Right atrium auricular region (tissue), 2 donors: ENCODE measurements around the gene CGAS. TPM values are rescaled to one million over a fixed set of nuclear protein-coding genes. Genes with fewer than 3 reads are reported as not detected.

Experiments
- DNase-seq: peaks from one replicate; pipeline ENCODE4 v3.0.0-alpha.2; 2019; ENCODE audit warnings: low spot score
- H3K27ac ChIP-seq, 2 donors: fragments of 200-600 bp; sonication (generic); 1 replicate in 1 of 2; 2 replicates in 1 of 2; pipeline ENCODE4 v1.5.1; 2016 to 2019
- H3K27me3 ChIP-seq, 2 donors: fragments of 200-600 bp; sonication (generic); one replicate each; pipeline versions ENCODE4 v1.5.1 to v1.6.0; 2017 to 2019
- H3K36me3 ChIP-seq: fragments of 200-600 bp; sonication (generic); one replicate; pipeline ENCODE4 v1.5.1; 2016
- H3K4me1 ChIP-seq, 2 donors: fragments of 200-600 bp; sonication (generic); one replicate each; pipeline versions ENCODE4 v1.5.1 to v1.6.0; 2017 to 2019
- H3K4me3 ChIP-seq, 2 donors: fragments of 200-600 bp; sonication (generic); 1 replicate in 1 of 2; 2 replicates in 1 of 2; pipeline ENCODE4 v1.5.1; 2017 to 2019; ENCODE audit warnings: mild to moderate bottlenecking in 1 of 2, moderate library complexity in 1 of 2
- H3K9me3 ChIP-seq, 2 donors: fragments of 200-600 bp; sonication (generic); one replicate each; pipeline ENCODE4 v1.5.1; 2019
- CTCF ChIP-seq, 2 donors: fragments of 200-600 bp; sonication (generic); IDR thresholded peaks; one replicate each; pipeline ENCODE4 v1.5.1; 2019; ENCODE audit warnings: antibody characterized with exemption in 2 of 2
- total RNA-seq, 2 donors: library from RNA; depleted of rRNA; stranded (reverse); fragments of >200 nt; gene quantifications; one replicate each; pipeline ENCODE4 v1.1.0, GENCODE V29; 2016

CGAS gene
- total RNA-seq, 2 donors from 2014 or later, result 1.4 to 1.7 TPM

- TF ChIP-seq CTCF (IDR thresholded peaks at IDR 0.05), result no peak
- no peak for DNase-seq
- Histone ChIP-seq H3K36me3 (no peaks in the 10 kb centered on the region), H3K9me3 (no peaks in the 10 kb centered on the region), H3K27me3 (no peaks in the 10 kb centered on the region), H3K4me1 (peaks cover 0 to 13% of the 10 kb centered on the region in 2 donors), H3K4me3 (no peak overlapping the region), H3K27ac (no peak overlapping the region)
Measured at GRCh38 chr6:73455865-73456629, 4.0 kb upstream of the CGAS start.

GRCh38 chr6:73451223-73452106 is 632 bp downstream of the CGAS start:
- TF ChIP-seq CTCF (IDR thresholded peaks at IDR 0.05), result peak in 1 of 2 donors; percentile 11
- Histone ChIP-seq H3K4me1 (peaks cover 0 to 13% of the 10 kb centered on the region in 2 donors), H3K27ac (peak overlapping the region; percentile 78 to 90), H3K36me3 (no peaks in the 10 kb centered on the region), H3K27me3 (no peaks in the 10 kb centered on the region), H3K4me3 (peak overlapping the region; percentile 67 to 71), H3K9me3 (no peaks in the 10 kb centered on the region)
- DNase-seq, result no peak

- Histone ChIP-seq H3K4me3 (no peak overlapping the region), H3K9me3 (no peaks in the 10 kb centered on the region), H3K4me1 (no peaks in the 10 kb centered on the region), H3K36me3 (peaks cover 7% of the 10 kb centered on the region), H3K27ac (no peak overlapping the region), H3K27me3 (no peaks in the 10 kb centered on the region)
- no peak for TF ChIP-seq CTCF (IDR thresholded peaks at IDR 0.05)
- no peak for DNase-seq
Measured at GRCh38 chr6:73443555-73443954, 8.5 kb downstream of the CGAS start.

GRCh38 chr6:73435236-73435635 is 16.9 kb downstream of the CGAS start:
- no peak for TF ChIP-seq CTCF (IDR thresholded peaks at IDR 0.05)
- no peaks in the 10 kb centered on the region for H3K36me3 ChIP-seq
- H3K27me3 ChIP-seq, result no peaks in the 10 kb centered on the region
- H3K9me3 ChIP-seq, result no peaks in the 10 kb centered on the region
- no peak overlapping the region for H3K4me3 ChIP-seq
- no peaks in the 10 kb centered on the region for H3K4me1 ChIP-seq
- no peak for DNase-seq
- no peak overlapping the region for H3K27ac ChIP-seq

GRCh38 chr6:73421534-73421933 is 30.6 kb downstream of the CGAS start:
- Histone ChIP-seq H3K4me1 (no peaks in the 10 kb centered on the region), H3K27ac (no peak overlapping the region), H3K9me3 (no peaks in the 10 kb centered on the region), H3K27me3 (no peaks in the 10 kb centered on the region), H3K36me3 (no peaks in the 10 kb centered on the region), H3K4me3 (no peak overlapping the region)
- no peak for DNase-seq
- TF ChIP-seq CTCF (IDR thresholded peaks at IDR 0.05), result no peak
